IMR-90 (cell line): ENCODE data around the gene ITGA3. TPM values are rescaled to one million over a fixed set of nuclear protein-coding genes. Genes with fewer than 3 reads are reported as not detected.

Source experiments
- ATAC-seq: fragments of 200-7000 bp; cut with Tn5 transposase; 2 replicates; pipeline ENCODE4 v1.9.1; 2020; ENCODE audit warnings: low read depth, mild to moderate bottlenecking, moderate library complexity
- BruUV-seq: library from RNA; stranded (reverse); fragments of 400-500 nt; replicated peaks from 2 replicates; lab custom pipeline; 2021; lab: Mats Ljungman, UMichigan
- CTCF ChIA-PET: fragments of 300-600 bp; formaldehyde crosslinking; extraction: SDS; loops from one replicate; lab custom pipeline; 2021; ENCODE audit warnings: antibody characterized with exemption; lab: Yijun Ruan, JAX
- POLR2A ChIA-PET: fragments of 300-600 bp; sonication (Branson Sonifier 250); formaldehyde crosslinking; loops from one replicate; lab custom pipeline; 2022; ENCODE audit warnings: antibody characterized with exemption; ENCODE audit not compliant: unreplicated experiment; lab: Charles Lee
- DNase-seq: peaks from one replicate; pipeline ENCODE4 v3.0.0; 2013
- H2AFZ ChIP-seq: replicated peaks from 2 replicates; pipeline ENCODE3; 2013; ENCODE audit warnings: low read length, mild to moderate bottlenecking; ENCODE audit not compliant: poor library complexity
- H2AK5ac ChIP-seq: 2 replicates; pipeline ENCODE4 v1.6.1; 2013; ENCODE audit warnings: low read depth, low read length, inconsistent platforms
- H2AK9ac ChIP-seq: replicated peaks from 2 replicates; pipeline ENCODE3; 2013; ENCODE audit warnings: mild to moderate bottlenecking, low read depth, low read length, moderate library complexity; ENCODE audit not compliant: poor library complexity
- H2BK120ac ChIP-seq: 2 replicates; pipeline ENCODE4 v1.6.1; 2013; ENCODE audit warnings: low read depth, low read length, inconsistent platforms
- H2BK15ac ChIP-seq: 3 replicates; pipeline ENCODE4 v1.6.1; 2013; ENCODE audit warnings: low read depth, low read length, inconsistent platforms
- H2BK20ac ChIP-seq: 2 replicates; pipeline ENCODE4 v1.6.1; 2013; ENCODE audit warnings: low read depth, mild to moderate bottlenecking, inconsistent platforms, low read length, moderate library complexity
- H2BK5ac ChIP-seq: 2 replicates; pipeline ENCODE4 v1.6.1; 2013; ENCODE audit warnings: mild to moderate bottlenecking, low read depth, low read length, inconsistent platforms; ENCODE audit not compliant: poor library complexity, severe bottlenecking
- H3K14ac ChIP-seq: replicated peaks from 2 replicates; pipeline ENCODE4 v1.6.1; 2013; ENCODE audit warnings: low read depth, low read length, inconsistent platforms
- H3K18ac ChIP-seq: 2 replicates; pipeline ENCODE4 v1.6.1; 2013; ENCODE audit warnings: low read depth, low read length, control low read depth
- H3K23ac ChIP-seq: 2 replicates; pipeline ENCODE4 v1.6.1; 2013; ENCODE audit warnings: low read depth, low read length, inconsistent platforms
- H3K27ac ChIP-seq: 2 replicates; pipeline ENCODE4 v1.5.1; 2013; ENCODE audit warnings: mild to moderate bottlenecking, control low read depth, low read length; ENCODE audit not compliant: insufficient read depth
- H3K27me3 ChIP-seq: 2 replicates; pipeline ENCODE4 v1.6.1; 2013; ENCODE audit warnings: low read length; ENCODE audit not compliant: control insufficient read depth, insufficient read depth
- H3K36me3 ChIP-seq: 2 replicates; pipeline ENCODE4 v1.6.1; 2013; ENCODE audit warnings: low read length, mixed read lengths; ENCODE audit not compliant: control insufficient read depth, insufficient read depth
- H3K4ac ChIP-seq: 2 replicates; pipeline ENCODE4 v1.6.1; 2013; ENCODE audit warnings: low read depth, low read length, inconsistent platforms
- H3K4me1 ChIP-seq: 2 replicates; pipeline ENCODE4 v1.6.1; 2013; ENCODE audit warnings: low read length, mixed read lengths; ENCODE audit not compliant: control insufficient read depth, insufficient read depth
- H3K4me2 ChIP-seq: 2 replicates; pipeline ENCODE4 v1.6.1; 2013; ENCODE audit warnings: low read depth, mild to moderate bottlenecking, control low read depth, low read length, moderate library complexity
- H3K4me3 ChIP-seq: 2 replicates; pipeline ENCODE4 v1.5.1; 2013; ENCODE audit warnings: low read depth, mild to moderate bottlenecking, control low read depth, low read length, moderate library complexity; ENCODE audit not compliant: insufficient read depth
- H3K56ac ChIP-seq: 2 replicates; pipeline ENCODE4 v1.6.1; 2013; ENCODE audit warnings: low read length, inconsistent platforms; ENCODE audit not compliant: insufficient read depth; ENCODE audit errors: extremely low read depth
- H3K79me1 ChIP-seq, 2 experiments: 2 replicates each; pipeline ENCODE4 v1.6.1; 2013; ENCODE audit warnings: low read length in 2 of 2, inconsistent platforms in 1 of 2, low read depth in 1 of 2
- H3K9ac ChIP-seq: 2 replicates; pipeline ENCODE4 v1.6.1; 2013; ENCODE audit warnings: low read depth, low read length, control low read depth
- H3K9me1 ChIP-seq: 2 replicates; pipeline ENCODE4 v1.6.1; 2013; ENCODE audit warnings: low read length, inconsistent platforms; ENCODE audit not compliant: insufficient read depth
- H3K9me3 ChIP-seq: 2 replicates; pipeline ENCODE4 v1.6.1; 2013; ENCODE audit warnings: low read length; ENCODE audit not compliant: control insufficient read depth, insufficient read depth
- H4K20me1 ChIP-seq: 2 replicates; pipeline ENCODE4 v1.6.1; 2013; ENCODE audit warnings: low read length, inconsistent platforms; ENCODE audit not compliant: insufficient read depth
- H4K5ac ChIP-seq: 2 replicates; pipeline ENCODE4 v1.6.1; 2013; ENCODE audit warnings: mild to moderate bottlenecking, low read depth, low read length, control low read depth
- H4K8ac ChIP-seq, 2 experiments: 2 replicates each; pipeline ENCODE4 v1.6.1; 2013; ENCODE audit warnings: low read depth in 2 of 2, low read length in 2 of 2, control low read depth in 1 of 2, inconsistent platforms in 1 of 2
- H4K91ac ChIP-seq: 2 replicates; pipeline ENCODE4 v1.6.1; 2013; ENCODE audit warnings: low read depth, low read length, inconsistent platforms; ENCODE audit not compliant: insufficient read depth
- CEBPB ChIP-seq: IDR thresholded peaks from 2 replicates; pipeline ENCODE4 v1.6.1; 2012; ENCODE audit warnings: low read depth, low read length, improper control_type of control experiment
- CTCF ChIP-seq: conservative IDR thresholded peaks from 2 replicates; pipeline ENCODE4 v1.5.1; 2012; ENCODE audit warnings: mild to moderate bottlenecking, low read depth, low read length, improper control_type of control experiment
- ELK1 ChIP-seq: fragments of 150-350 bp; IDR thresholded peaks from 2 replicates; pipeline ENCODE4 v1.6.1; 2016; ENCODE audit warnings: low read depth, mild to moderate bottlenecking, low read length, moderate library complexity, borderline replicate concordance
- FOS ChIP-seq: fragments of 150-350 bp; IDR thresholded peaks from 2 replicates; pipeline ENCODE4 v1.6.1; 2016; ENCODE audit warnings: low read depth, low read length
- MAZ ChIP-seq: IDR thresholded peaks from 2 replicates; pipeline ENCODE4 v1.6.1; 2012; ENCODE audit warnings: low read depth, mild to moderate bottlenecking, low read length, improper control_type of control experiment, moderate library complexity, borderline replicate concordance
- MXI1 ChIP-seq: IDR thresholded peaks from 2 replicates; pipeline ENCODE4 v1.6.1; 2012; ENCODE audit warnings: low read depth, mild to moderate bottlenecking, low read length, moderate library complexity, borderline replicate concordance
- POLR2A ChIP-seq: IDR thresholded peaks from 2 replicates; pipeline ENCODE4 v1.6.1; 2012; ENCODE audit warnings: mild to moderate bottlenecking, low read depth, low read length
- RCOR1 ChIP-seq: IDR thresholded peaks from 2 replicates; pipeline ENCODE4 v1.6.1; 2012; ENCODE audit warnings: mild to moderate bottlenecking, low read length, improper control_type of control experiment; ENCODE audit not compliant: insufficient replicate concordance
- RFX5 ChIP-seq: IDR thresholded peaks from 2 replicates; pipeline ENCODE4 v1.8.0; 2012; ENCODE audit warnings: low read depth, mild to moderate bottlenecking, low read length, moderate library complexity
- SMC3 ChIP-seq: fragments of 150-350 bp; IDR thresholded peaks from 2 replicates; pipeline ENCODE4 v1.6.1; 2016; ENCODE audit warnings: low read depth, mild to moderate bottlenecking, antibody characterized with exemption, low read length, moderate library complexity
- USF2 ChIP-seq: fragments of 150-350 bp; IDR thresholded peaks from 2 replicates; pipeline ENCODE4 v1.6.1; 2017; ENCODE audit warnings: mild to moderate bottlenecking, antibody characterized with exemption, low read length, low read depth
- WGBS, 2 experiments: methylation state at CpG; one replicate each; pipeline versions ENCODE4 v1.1.5 to v1.1.7; 2013; ENCODE audit warnings: missing lambda C conversion rate in 2 of 2; ENCODE audit not compliant: insufficient read length in 1 of 2; ENCODE audit errors: extremely low coverage in 2 of 2; 5-methylcytosine and 5-hydroxymethylcytosine counted together
- dilution Hi-C: fragments of 300-500 bp; cut with HindIII; formaldehyde crosslinking; loops from one replicate; pipeline ENCODE4 v1.14.3; 2018; ENCODE audit warnings: low sequenced_read_pairs; ENCODE audit not compliant: unreplicated experiment
- in situ Hi-C: fragments of 300-500 bp; cut with MboI; formaldehyde crosslinking; loops from 3 replicates; pipeline ENCODE4 v1.14.3; 2019; ENCODE audit warnings: low sequenced_read_pairs, inconsistent platforms, mixed read lengths
- intact Hi-C: fragments of 100-400 bp; cut with micrococcal nuclease; formaldehyde crosslinking; loops from 2 replicates; pipeline ENCODE4 v1.10.0; 2022
- polyA plus RNA-seq, 3 experiments: library from polyadenylated mRNA; depleted of rRNA; stranded (reverse); fragments of >200 nt; gene quantifications; 2 replicates each; pipeline ENCODE4 v1.2.3, GENCODE V29; 2012; ENCODE audit warnings: low replicate concordance in 1 of 3
- total RNA-seq: library from RNA; depleted of rRNA; stranded (reverse); fragments of >200 nt; gene quantifications from 2 replicates; pipeline ENCODE4 v1.2.3, GENCODE V29; 2012

Gene ITGA3
- total and polyA plus RNA-seq, 2 of the 4 experiments (the other 2 are of a cell fraction), result 78.0 to 202 TPM

DNA sequence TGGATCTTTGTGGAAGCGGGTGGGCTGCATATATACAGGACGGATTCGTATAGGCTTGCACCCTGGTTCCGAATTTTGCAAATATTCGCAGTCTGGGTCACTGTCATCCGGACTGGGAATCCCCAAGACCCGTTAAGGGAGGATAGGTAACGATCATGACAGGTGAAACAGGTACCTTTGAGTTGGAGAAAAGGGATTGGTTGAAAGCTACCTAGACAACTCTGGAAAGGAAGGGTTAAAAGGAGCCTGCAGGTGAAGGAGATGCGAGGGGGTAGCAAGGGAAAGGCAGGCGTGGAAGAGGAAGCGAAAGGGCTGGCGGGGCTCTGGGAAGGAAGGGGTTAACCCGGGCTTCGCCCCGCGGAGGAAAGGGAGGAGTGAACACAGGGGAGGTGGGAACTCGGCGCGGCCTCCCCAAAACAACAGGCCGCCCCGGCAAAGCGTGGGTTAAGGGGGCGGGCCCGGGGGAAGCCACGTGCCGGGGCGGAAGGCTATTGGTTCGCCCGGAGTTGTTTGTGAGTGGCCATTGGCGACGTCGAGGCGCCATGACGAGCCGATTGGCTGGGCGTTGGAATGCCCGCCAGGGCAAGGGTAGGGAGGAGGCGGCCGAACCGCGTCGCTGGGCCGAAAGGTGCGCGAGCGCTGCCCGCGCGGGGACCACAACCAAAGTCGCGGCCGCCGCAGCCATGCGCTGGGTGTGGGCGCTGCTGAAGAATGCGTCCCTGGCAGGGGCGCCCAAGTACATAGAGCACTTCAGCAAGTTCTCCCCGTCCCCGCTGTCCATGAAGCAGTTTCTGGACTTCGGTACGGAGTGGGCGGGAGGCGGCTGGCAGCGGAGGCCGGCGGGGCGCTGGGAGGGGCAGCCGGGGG, 39.1 kb downstream of the ITGA3 start, which contains the start of gene PDK2 (continued):
- no peak for TF ChIP-seq CTCF

GRCh38 chr17:50095626-50096037, 39.7 kb downstream of the ITGA3 start:
- peak overlapping the region; percentile 82 for H3K9ac ChIP-seq
- H4K20me1 ChIP-seq, result peaks cover 3% of the 10 kb centered on the region
- in situ Hi-C loops (no loop called here), intact Hi-C loops (loop anchor here (1.0 to 2.0 kb wide), 3 partner anchors 53 to 69 kb away; no protein-coding TSS in a partner anchor), dilution Hi-C loops (no loop called here)
- no TSS peak for BruUV-seq
- H3K9me1 ChIP-seq, result 0 out of 2 replicates have a peak, but pooled peaks cover 6% of the 10 kb centered on the region
- peaks cover 13% of the 10 kb centered on the region for H3K36me3 ChIP-seq
- H4K8ac ChIP-seq, result peak overlapping the region; percentile 38 to 89
- CTCF ChIA-PET, result interaction anchor here (1.0 kb wide), 1 partner anchor 97 kb away, joined by 3 read pairs; no protein-coding TSS in a partner anchor
- peak overlapping the region; percentile 92 for H3K4me2 ChIP-seq
- H3K23ac ChIP-seq, result peak overlapping the region; percentile 66; the same call in 1 of the 2 replicates
- H2BK120ac ChIP-seq, result no peak overlapping the region
- H2AK9ac ChIP-seq, result peak overlapping the region; percentile 97
- ATAC-seq, result no peak
- no peak overlapping the region for H2BK20ac ChIP-seq
- no peak overlapping the region for H2BK5ac ChIP-seq
- peak overlapping the region; percentile 95 for H2AFZ ChIP-seq
- H3K27me3 ChIP-seq, result no peaks in the 10 kb centered on the region
- peak overlapping the region; percentile 66 for H3K4ac ChIP-seq
- H3K18ac ChIP-seq, result peak overlapping the region; percentile 35; the same call in 1 of the 2 replicates
- H3K4me1 ChIP-seq, result peaks cover 9% of the 10 kb centered on the region
- no peaks in the 10 kb centered on the region for H3K9me3 ChIP-seq
- peak overlapping the region; percentile 56 for H4K5ac ChIP-seq
- peak overlapping the region; percentile 37; the same call in 1 of the 2 replicates for H4K91ac ChIP-seq
- H3K14ac ChIP-seq, result peak overlapping the region; percentile 86
- POLR2A ChIA-PET, result no interaction called here
- H3K27ac ChIP-seq, result peak overlapping the region; percentile 60
- peaks cover 6 to 15% of the 10 kb centered on the region in 2 experiments; a peak in 3 of 4 replicates for H3K79me1 ChIP-seq
- H3K56ac ChIP-seq, result peak overlapping the region; percentile 35; the same call in 1 of the 2 replicates
- 2% methylated on average over 9 of the region's 12 CpGs; no CpG with 5 or more reads in 1 of the 2 experiments for WGBS, 2 experiments
- no peak for DNase-seq
- H3K4me3 ChIP-seq, result peak overlapping the region; percentile 91
- H2AK5ac ChIP-seq, result peak overlapping the region; percentile 63
- H2BK15ac ChIP-seq, result no peak overlapping the region
- TF ChIP-seq RFX5 (no peak), FOS (no peak), USF2 (no peak), ELK1 (no peak), MXI1 (no peak), CEBPB (no peak), SMC3 (no peak), RCOR1 (no peak), POLR2A (no peak), MAZ (no peak)
